HG03280 (cell line): ENCODE results near the gene ZNF266.

Experiments used
- ATAC-seq: cut with Tn5 transposase; IDR thresholded peaks from one replicate; pipeline ENCODE4 v1.9.1; 2021; ENCODE audit warnings: mild to moderate bottlenecking, moderate library complexity; ENCODE audit not compliant: unreplicated experiment

Gene ZNF266

DNA sequence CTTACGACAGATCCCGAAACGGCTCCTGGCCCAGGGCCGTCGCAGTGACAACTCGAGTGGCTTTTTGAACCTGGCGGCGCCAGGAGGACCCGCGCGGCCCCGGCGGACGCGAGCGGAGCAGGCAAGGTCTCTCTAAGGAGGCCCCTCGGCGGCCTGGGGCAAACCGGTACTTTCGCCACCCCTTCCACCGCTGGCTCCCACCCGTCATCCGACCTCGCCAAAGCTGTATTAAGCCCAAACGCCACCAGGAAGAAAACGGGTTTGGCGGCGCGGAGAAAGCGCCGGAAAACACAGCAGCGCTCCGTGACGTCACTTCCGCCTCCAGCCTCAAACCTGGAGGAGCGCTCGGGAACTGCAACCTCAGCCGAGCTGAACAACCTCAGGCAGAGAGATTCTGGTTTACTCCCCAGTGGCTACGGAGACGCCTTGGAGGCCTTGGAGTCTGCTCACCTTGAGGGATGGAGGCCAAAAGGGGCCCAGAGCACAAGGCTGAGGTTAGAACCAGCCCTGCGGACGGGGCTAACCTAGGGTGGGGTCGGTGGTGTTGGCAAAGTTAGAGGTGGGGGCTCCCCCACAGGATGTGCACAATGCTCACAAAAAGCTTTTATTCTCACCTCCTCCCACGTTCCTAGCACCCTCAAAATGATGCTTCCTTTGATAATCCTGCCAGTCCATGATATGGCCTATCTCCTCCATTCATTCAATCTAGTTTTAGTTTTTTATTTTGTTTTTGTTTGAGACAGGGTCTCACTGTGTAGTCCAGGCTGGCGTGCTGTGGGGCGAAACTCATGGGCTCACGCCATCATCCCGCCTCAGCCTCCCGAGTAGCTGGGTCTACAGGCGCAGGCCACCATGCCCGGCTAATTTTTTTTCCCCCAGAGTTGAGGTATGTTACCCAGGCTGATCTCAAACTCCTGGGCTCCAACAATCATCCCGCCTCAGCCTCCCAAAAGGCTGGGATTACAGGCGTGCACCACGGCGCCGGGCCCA, at the start of gene ZNF266:
ZNF266 (minus strand) TSS at position 295 of the 990 bp plus-strand sequence. CDS start 15,484 bp downstream, outside the sequence.
- peak; percentile 94 for ATAC-seq

DNA sequence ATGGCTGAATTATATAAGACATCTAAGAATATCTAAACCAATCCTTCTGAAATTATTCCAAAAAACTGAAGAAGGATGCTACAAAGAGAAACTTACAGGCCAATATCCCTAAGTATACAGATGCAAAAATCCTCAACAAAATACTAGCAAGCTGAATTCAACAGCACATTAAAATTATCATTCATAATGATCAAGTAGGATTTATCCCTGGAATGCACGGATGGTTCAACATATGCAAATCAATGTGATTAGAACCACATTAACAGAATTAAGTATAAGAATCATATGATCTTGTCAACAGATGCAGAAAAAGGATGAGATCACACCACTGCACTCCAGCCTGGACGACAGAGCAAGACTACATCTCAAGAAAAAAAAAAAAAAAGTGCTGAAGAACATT, 49.8 kb upstream of the ZNF266 start:
- ATAC-seq: no peak

GRCh38 chr19:9474975-9475374, 39.6 kb upstream of the ZNF266 start:
- no peak for ATAC-seq

- no peak for ATAC-seq
Measured at GRCh38 chr19:9467161-9467560, 31.8 kb upstream of the ZNF266 start.

GRCh38 chr19:9461938-9462337, 26.6 kb upstream of the ZNF266 start:
- ATAC-seq: no peak

DNA sequence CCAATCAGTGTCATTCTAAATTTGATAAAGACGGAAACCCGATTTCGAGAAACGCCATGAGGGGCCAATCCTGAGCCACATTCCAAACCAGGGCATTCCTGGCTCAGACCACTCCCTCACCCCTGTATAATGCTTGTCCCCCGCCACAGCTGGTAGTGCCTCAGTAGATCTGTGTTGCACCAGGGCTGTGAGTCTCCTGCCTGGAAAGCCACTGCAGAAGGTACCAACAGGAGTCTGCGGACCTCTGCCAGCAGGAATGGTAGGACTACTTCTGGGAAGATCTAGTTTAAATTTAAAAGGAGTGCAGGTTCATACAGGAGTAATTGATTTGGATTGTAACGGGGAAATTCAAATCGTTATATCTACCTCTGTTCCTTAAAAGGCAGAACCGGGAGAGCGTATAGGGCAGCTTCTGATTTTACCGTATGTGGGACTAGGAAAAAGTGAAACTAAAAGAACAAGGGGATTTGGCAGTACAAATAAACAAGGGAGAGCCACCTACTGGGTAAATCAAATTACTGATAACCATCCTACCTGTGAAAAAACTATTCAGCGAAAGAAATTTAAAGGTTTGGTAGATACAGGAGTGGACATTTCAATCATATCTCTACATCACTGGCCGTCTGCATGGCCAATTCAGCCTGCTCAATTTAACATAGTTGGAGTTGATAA, 20.8 kb upstream of the ZNF266 start:
- ATAC-seq: no peak

DNA sequence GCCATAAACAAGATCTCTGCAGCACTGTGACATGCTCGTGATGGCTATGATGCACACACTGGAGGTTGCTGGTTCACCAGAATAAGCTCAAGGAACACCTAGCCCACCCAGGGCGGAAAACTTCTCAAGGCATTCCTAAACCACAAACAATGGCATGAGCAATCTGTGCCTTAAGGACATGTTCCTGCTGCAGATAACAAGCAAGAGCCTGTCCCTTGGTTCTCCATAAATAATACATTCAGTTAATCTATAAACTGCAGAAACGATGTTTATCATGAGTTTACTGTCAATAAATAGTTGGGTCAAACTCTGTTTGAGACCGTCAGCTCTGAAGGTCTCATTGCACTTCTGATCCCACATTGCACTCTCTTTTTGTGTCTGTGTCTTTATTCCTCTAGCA, 18.6 kb upstream of the ZNF266 start:
- no peak for ATAC-seq

DNA sequence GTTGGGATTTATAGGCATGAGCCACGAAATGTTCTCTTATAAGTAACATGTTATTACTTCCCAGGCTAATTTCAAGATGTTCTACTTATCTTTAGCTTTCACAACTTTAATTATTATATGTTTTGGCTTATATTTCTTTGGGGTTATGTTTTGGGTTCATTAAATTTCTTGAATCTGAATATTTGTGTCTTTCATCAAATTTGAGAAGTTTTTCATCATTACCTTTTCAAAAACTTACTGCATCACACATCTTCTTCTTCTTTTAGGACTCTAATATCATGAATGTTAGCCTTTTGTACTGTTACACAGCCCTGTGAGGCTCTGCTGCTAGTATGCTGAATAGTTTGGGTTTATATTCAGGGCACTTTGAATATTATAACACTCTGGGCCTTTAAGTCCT, 9.7 kb upstream of the ZNF266 start:
- ATAC-seq: no peak

DNA sequence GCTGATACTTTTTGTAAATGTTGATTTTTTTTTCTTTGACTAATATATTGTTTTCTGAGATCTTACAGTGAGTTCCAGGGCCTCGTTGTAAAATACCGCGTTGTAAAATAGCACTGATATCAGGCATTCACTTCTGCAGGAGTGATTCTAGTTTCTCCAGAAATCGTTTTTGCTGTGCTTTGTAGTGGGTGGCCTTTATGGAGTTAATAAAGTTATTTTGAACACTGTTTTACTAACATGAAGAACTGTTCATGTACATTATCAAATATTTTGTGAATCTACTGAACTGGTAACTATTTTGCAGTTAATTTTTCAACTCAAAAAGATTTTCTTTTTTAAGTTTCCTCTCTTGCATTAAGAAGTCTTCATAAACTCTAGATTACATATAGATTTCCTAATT, 985 bp upstream of the ZNF266 start:
- no peak for ATAC-seq

- ATAC-seq: no peak
Measured at GRCh38 chr19:9431475-9431874, 3.9 kb downstream of the ZNF266 start.

- no peak for ATAC-seq
Measured at GRCh38 chr19:9430444-9430843, 4.9 kb downstream of the ZNF266 start.

DNA sequence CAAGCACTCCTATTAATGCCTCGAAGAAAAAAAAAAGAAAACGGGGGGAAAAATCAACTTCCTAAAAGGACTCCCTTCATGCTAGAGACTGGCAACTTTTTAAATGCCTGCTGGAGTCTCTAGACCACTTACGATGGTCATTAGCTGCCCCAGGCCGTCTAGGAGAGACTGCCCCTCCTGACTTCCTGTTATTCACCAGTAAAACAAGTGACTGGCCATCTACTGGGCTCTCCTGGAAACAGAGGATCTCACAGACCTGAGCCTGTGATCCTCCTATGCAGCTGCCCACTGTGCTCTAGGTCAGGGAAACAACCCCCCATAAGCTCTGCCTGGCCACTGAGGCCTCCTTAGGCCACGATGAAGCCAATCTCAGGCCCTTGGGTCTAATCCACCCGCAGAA, 7.4 kb downstream of the ZNF266 start:
- no peak for ATAC-seq

DNA sequence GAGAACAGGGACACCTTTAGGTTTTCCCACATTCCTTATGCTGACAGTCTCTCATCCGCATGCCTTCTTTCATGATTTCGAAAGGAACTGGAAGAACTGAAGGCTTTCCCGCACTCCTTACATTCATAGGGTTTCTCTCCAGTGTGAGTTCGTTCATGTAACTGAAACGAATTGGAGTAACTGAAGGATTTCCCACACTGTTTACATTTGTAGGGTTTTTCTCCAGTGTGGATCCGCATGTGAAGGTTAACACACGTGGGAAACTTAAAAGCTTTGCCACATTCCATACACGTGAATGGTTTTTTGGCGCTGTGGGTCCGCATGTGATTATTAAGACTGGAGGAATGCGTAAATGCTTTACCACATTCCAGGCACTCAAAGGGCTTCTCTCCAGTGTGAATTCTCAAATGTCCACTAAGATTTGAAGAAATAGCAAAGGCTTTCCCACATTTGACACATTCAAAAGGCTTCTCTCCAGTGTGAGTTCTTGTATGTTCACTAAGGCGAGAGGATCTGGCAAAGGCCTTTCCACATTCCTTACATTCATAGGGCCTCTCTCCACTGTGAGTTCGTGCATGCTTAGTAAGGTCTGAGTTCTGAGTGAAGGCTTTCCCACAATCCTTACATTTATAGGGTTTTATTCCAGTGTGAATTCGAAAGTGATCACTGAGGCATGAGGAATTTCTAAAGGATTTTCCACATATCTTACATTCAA, 22.0 kb downstream of the ZNF266 start:
- ATAC-seq: no peak

DNA sequence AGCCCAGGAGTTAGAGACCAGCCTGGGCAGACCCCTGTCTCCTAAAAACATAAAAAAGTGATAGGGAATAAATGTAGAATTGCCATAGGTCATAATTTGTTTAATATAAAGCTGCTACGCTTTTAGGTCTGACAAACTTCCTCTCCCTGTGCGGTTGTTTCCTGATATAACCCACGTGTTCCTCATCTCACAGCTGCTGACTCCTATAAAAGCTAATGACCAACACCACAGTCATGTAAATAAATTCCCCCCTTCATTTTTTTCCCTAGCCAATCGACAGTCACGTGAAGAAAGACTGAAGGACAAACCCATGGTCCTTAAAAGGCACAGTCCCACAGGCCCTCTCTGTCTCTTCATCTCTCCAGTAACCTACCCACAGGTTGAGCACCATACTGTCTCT, 27.5 kb downstream of the ZNF266 start:
- ATAC-seq: no peak

GRCh38 chr19:9406798-9407352, 28.5 kb downstream of the ZNF266 start:
- ATAC-seq: no peak

- ATAC-seq: no peak
Measured at GRCh38 chr19:9381361-9381785, 54.0 kb downstream of the ZNF266 start.

DNA sequence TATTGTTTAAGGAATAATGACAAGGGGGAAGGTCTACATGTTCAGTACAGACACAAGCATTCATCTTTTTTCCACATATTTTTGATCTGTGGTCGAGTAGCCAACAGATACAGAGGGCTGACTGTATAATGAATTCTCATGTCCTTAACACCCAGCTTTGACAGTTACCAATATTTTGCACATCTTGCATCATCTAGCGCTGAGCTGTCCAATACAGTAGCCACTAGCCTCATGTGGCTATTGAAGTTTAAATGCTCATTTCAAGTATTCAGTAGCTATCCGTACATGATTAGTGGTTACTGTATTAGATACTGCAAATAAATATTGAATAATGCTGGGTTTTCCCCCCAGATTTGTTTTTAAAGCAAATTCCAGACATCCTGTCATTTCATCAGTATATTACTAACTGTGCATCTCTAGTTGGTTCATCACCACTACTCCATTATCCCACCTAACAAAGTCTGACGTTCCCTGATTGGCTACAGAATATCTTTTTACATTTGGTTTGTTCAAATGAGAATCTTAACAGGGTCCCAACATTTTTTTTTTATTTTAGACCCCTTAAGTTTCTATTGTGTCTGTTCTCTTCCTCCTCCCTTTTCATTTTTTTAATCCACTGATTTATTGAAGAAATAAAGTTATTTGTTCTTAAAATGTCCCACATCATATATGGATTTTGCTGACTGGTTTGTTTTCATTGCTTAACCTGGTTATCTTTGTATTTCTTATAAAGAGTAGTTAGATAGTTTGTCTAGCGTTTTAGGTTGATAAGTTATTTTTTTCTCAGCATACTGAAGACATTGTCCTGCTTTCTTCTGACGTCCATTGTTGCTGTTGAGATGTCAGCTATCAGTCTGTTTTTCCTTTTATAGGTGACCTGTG, 64.4 kb downstream of the ZNF266 start:
- no peak for ATAC-seq

DNA sequence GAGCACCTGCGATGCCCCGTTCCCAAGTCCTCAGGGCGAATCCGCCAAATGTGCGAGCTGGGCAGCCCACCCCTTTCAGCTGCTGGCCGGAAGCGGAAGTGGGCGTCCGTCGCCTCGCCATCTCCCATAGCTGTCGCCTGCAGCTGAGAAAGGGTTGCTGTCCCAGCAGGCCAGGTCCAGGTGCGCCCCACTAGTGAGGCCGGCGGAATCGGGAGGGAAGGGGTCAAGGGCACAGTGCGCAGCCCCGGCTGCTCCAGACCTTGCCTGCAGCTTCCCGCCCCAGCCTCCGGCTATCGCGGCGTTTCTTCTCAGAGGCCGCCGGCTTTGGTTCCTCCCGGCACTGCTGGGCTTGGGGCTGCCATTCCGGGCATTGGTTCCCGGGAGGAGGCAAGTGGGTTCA, 72.5 kb downstream of the ZNF266 start, which contains the start of gene ZNF177:
ZNF177 (plus strand) TSS at position 109 of the 400 bp plus-strand sequence. CDS start 15,299 bp downstream, outside the sequence.
- ATAC-seq: no peak
